Dendritic cell treated with granulocyte-macrophage colony-stimulating factor and Interleukin-4, amounts not matched to agents 40 ng/mL and 50 ng/mL, for 4 days (primary cell): ENCODE measurements around the gene CYP46A1.

ENCODE experiments used
- H3K27ac Mint-ChIP-seq: one replicate; pipeline ENCODE4 v1.8.0; 2022; ENCODE audit warnings: mild to moderate bottlenecking, mixed read lengths
- H3K27me3 Mint-ChIP-seq: one replicate; pipeline ENCODE4 v1.8.0; 2022; ENCODE audit warnings: mild to moderate bottlenecking, mixed read lengths
- H3K36me3 Mint-ChIP-seq: one replicate; pipeline ENCODE4 v1.8.0; 2022; ENCODE audit warnings: low read depth, mixed read lengths
- H3K4me1 Mint-ChIP-seq: one replicate; pipeline ENCODE4 v1.8.0; 2022; ENCODE audit warnings: low read depth, mixed read lengths
- H3K4me3 Mint-ChIP-seq: one replicate; pipeline ENCODE4 v1.8.0; 2022; ENCODE audit warnings: mild to moderate bottlenecking, moderate library complexity, mixed read lengths
- H3K9me3 Mint-ChIP-seq: one replicate; pipeline ENCODE4 v1.8.0; 2022; ENCODE audit warnings: mixed read lengths
- intact Hi-C: fragments of 100-400 bp; cut with micrococcal nuclease; formaldehyde crosslinking; loops from one replicate; pipeline ENCODE4 v1.15.0; 2022

Gene CYP46A1

DNA sequence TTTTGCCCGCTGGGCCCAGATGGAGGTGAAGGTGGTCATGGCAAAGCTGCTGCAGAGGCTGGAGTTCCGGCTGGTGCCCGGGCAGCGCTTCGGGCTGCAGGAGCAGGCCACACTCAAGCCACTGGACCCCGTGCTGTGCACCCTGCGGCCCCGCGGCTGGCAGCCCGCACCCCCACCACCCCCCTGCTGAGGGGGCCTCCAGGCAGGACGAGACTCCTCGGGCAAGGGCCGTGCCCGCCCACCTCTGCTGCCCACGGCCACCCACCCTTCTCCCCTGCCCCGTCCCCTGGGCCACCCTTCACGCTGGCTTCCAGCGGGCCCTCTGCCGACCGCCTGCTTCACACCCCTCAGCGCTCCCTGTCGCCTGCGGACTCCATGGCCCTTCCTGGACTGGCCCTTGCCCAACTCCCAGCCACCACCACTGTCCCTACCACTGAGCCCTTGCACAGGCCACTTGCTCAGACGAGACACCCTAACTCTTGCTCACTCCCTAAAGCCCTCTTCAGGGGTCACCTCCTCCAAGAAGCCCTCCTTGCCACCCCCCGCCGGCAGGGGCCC is 42.5 kb downstream of the CYP46A1 start:
- Mint-ChIP-seq H3K27ac (no peak overlapping the region), H3K4me3 (no peak overlapping the region)

DNA sequence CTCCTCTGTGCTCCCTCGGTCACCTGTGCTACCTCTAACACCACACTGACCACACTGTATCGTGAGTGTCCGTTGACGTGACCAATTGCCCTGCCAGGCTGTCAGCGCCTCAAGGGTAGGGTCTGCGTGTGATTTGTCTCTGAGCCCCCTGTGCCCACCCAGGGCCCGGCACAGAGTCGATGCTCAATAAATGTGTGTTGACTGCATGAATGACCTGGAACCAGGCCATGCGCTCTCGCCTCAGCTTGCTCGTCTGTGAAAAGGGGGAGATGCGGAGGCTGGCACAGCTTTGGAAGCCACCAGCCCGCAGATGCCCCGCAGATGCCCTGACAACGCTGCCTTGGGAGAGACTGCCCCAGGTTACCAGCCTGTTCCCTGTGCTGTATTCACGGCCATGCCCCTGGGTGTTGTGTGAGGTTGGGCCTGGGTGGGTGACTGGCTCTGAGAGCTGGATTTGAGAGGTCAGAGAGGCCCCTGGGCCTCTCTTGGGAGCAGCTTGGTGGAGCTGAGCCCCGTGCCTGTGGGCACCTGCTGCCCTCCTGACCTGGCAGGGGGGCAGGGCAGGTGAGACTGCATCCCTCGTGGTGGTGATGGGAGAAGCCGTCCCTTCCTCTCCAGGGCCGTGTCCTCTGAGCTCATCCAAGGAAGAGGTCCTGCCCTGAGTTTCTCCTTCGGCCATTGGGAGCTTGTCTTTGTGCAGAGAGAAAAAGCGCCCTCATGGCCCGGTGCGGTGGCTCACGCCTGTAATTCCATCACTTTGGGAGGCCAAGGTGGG is 43.2 kb downstream of the CYP46A1 start:
- H3K9me3 Mint-ChIP-seq: no peaks in the 10 kb centered on the region
- H3K27me3 Mint-ChIP-seq: peaks cover 39% of the 10 kb centered on the region
- intact Hi-C loops: no loop called here
- no peaks in the 10 kb centered on the region for H3K4me1 Mint-ChIP-seq
- H3K36me3 Mint-ChIP-seq: no peaks in the 10 kb centered on the region
- no peak overlapping the region for H3K27ac Mint-ChIP-seq
- H3K4me3 Mint-ChIP-seq: no peak overlapping the region

More for the DNA sequence above, 42.5 kb downstream of the CYP46A1 start:
- intact Hi-C loops: no loop called here
- no peaks in the 10 kb centered on the region for H3K9me3 Mint-ChIP-seq
- no peaks in the 10 kb centered on the region for H3K36me3 Mint-ChIP-seq
- no peaks in the 10 kb centered on the region for H3K4me1 Mint-ChIP-seq
- peaks cover 37% of the 10 kb centered on the region for H3K27me3 Mint-ChIP-seq

DNA sequence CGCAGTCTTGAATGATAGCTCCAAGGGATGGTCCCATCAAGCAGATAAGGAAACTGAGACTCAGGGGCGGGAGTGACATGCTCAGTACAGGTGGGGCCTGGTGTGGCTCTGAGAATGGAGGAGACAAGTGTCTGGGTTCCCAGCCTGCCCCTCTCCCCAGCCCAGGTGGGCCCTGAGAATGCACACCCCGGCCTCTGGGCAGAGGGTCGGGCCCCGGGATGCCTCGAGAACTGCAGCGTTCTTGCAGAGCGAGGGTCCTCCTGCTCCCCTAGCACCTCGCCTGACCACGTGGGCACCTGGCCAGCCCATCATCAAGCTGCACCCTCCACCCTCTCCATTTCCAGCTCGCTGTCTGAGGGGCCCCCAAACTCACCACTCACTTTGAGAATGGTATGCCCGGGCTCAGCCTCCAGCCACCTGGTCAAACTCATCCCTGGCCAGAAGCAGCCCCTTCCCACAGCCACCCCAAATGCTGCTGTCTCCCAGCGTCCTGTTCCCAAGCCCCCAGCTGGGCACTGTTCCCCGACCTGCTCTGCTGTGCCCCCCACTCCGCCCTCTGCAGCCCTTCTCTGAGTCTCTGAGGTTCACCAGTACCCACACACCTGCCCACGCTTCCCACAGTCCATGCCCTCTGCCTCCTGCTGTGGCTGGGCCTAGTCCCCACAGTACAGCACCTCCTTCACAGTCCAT is 44.3 kb downstream of the CYP46A1 start:
- no peaks in the 10 kb centered on the region for H3K36me3 Mint-ChIP-seq
- H3K27ac Mint-ChIP-seq: no peak overlapping the region
- H3K4me3 Mint-ChIP-seq: no peak overlapping the region
- peaks cover 41% of the 10 kb centered on the region for H3K27me3 Mint-ChIP-seq
- H3K4me1 Mint-ChIP-seq: no peaks in the 10 kb centered on the region
- H3K9me3 Mint-ChIP-seq: no peaks in the 10 kb centered on the region
- intact Hi-C loops: no loop called here

- Mint-ChIP-seq H3K4me1 (peaks cover 5% of the 10 kb centered on the region), H3K27ac (no peak overlapping the region), H3K4me3 (no peak overlapping the region), H3K36me3 (no peaks in the 10 kb centered on the region), H3K27me3 (peaks cover 43% of the 10 kb centered on the region), H3K9me3 (no peaks in the 10 kb centered on the region)
- intact Hi-C loops: no loop called here
Measured at GRCh38 chr14:99728981-99729451, 44.9 kb downstream of the CYP46A1 start.

- H3K9me3 Mint-ChIP-seq: no peaks in the 10 kb centered on the region
- no peak overlapping the region for H3K4me3 Mint-ChIP-seq
- H3K27ac Mint-ChIP-seq: no peak overlapping the region
- peaks cover 5% of the 10 kb centered on the region for H3K4me1 Mint-ChIP-seq
- H3K36me3 Mint-ChIP-seq: no peaks in the 10 kb centered on the region
- intact Hi-C loops: loop anchor here (2.0 kb wide), 1 partner anchor 155 kb away; no protein-coding TSS in a partner anchor
- peaks cover 45% of the 10 kb centered on the region for H3K27me3 Mint-ChIP-seq
Measured at GRCh38 chr14:99729991-99730875, 46.1 kb downstream of the CYP46A1 start.

DNA sequence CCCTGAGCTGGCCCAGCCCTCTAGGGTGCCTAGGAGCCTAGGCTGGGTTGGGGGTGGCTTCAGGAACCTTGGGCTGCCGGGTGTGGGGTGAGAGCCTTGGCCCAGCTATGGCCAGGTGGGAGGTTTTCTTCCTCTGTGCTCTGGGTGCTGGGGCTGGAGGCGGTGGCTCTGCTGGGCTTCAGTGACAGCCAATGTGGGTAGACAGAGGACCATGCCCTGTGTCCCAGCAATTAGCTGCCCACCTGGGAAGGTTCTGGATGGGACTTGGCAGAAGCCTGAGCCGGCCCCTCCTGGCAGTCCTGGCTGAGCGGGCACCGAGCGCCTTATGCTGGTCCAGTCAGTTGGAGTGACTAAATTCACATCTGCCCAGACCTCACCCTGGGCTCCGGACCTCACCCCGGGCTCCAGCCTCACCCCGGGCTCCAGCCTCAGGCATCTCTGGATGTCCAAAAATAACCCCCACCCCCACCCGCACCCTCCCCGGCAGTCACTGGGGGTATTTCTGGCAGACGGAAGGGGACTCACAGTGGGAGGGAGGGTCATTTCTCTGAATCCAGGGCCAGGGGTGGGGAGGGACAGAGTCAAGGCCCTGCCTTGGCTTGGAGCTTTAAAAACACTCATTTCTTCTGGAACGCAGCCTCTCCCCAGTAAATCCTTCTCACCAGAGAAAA is 46.9 kb downstream of the CYP46A1 start:
- no peak overlapping the region for H3K4me3 Mint-ChIP-seq
- H3K36me3 Mint-ChIP-seq: no peaks in the 10 kb centered on the region
- no peaks in the 10 kb centered on the region for H3K9me3 Mint-ChIP-seq
- intact Hi-C loops: loop anchor here (2.0 kb wide), 1 partner anchor 154 kb away; no protein-coding TSS in a partner anchor
- peaks cover 5% of the 10 kb centered on the region for H3K4me1 Mint-ChIP-seq
- H3K27ac Mint-ChIP-seq: no peak overlapping the region
- H3K27me3 Mint-ChIP-seq: peaks cover 47% of the 10 kb centered on the region

DNA sequence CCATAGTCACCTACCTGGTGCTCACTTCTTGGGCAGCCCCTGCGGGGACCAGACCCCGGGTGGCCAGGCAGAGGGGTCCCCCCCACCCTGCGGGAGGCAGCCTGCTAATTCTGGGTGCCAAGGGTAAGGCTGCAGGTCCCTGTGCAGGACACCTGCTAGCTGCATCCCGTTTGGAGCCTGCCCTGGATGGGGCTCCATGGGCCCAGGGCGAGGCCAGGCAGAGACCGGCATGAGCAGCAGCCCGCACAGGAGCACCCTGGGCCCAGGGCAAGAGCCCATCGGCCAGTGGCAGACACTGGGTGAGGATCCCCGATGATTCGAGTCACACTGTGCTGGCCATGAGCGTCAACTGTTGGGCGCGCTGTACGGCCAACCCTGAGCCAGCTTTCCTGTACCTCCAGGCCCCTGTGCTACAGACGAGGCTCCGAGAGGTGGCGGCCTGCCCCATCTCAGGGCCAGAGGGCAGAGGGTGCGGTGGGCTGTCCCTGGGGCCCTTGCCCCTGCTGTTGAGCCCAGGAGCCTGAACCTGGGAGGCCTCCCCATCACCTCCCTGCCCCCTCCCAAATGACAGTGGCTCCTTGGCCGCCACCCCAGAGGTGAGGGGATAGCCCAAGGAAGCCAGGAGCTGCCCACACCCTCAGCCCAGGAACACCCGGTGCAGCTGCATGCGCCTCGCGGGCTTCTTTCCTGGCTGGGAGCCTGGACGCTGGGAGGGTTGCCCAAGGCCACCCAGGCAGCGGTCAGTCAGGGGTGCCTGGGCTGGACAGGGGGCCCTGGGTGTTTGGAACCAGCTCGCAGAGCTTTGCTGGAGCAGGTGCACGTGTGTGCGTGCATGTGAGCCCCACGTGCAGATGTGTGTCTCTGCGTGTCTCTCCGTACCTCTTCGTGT is 47.7 kb downstream of the CYP46A1 start:
- Mint-ChIP-seq H3K9me3 (no peaks in the 10 kb centered on the region), H3K4me1 (peaks cover 5% of the 10 kb centered on the region), H3K36me3 (no peaks in the 10 kb centered on the region), H3K4me3 (no peak overlapping the region), H3K27ac (no peak overlapping the region), H3K27me3 (peaks cover 44% of the 10 kb centered on the region)
- intact Hi-C loops: loop anchor here (2.0 kb wide), 1 partner anchor 153 kb away; no protein-coding TSS in a partner anchor

DNA sequence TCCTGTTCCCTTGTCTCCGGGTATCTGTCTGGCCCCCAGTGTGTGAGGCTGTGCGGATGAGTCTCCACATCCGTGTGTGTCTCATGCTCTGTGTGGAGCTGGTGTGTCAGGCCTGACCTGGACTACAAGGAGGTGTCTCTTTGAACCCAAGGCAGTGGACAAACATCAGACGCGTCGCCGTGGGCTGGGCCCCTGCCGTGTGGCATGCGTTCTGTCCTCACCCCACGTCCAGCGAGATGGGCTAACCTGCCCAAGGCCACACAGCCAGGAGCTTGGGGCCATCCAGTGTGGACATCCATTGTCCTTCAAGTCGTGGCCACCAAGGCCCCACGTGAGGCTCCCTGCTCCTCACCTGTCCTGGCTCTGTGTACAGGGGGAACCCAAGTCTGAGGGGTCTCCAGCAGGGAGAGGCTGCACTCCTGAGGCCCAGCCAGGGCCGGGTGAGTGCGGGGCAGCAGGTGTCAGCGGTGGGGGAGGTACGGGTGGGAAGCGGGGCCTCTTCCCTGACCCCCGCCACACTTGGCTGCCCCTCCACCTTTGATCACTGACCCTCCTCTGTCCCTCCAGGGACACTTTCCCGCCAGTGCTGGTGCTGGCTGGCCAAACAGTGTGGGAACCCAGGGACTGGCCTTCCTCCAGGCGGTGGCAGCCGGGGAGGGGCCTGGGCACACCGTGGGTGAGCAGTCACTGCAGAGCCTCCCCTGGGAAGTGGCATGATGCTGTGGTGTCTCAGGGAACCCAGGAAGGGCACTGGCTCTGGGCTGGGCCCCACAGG is 48.5 kb downstream of the CYP46A1 start:
- Mint-ChIP-seq H3K27me3 (peaks cover 46% of the 10 kb centered on the region), H3K27ac (no peak overlapping the region), H3K36me3 (no peaks in the 10 kb centered on the region), H3K9me3 (no peaks in the 10 kb centered on the region), H3K4me3 (no peak overlapping the region), H3K4me1 (peaks cover 5% of the 10 kb centered on the region)
- intact Hi-C loops: no loop called here

GRCh38 chr14:99733211-99733539 is 49.1 kb downstream of the CYP46A1 start:
- Mint-ChIP-seq H3K4me3 (no peak overlapping the region), H3K9me3 (no peaks in the 10 kb centered on the region), H3K27me3 (peaks cover 51% of the 10 kb centered on the region), H3K27ac (no peak overlapping the region), H3K4me1 (peaks cover 5% of the 10 kb centered on the region), H3K36me3 (no peaks in the 10 kb centered on the region)
- intact Hi-C loops: no loop called here

GRCh38 chr14:99733540-99734405 is 49.7 kb downstream of the CYP46A1 start:
- H3K4me1 Mint-ChIP-seq: peaks cover 5% of the 10 kb centered on the region
- H3K27me3 Mint-ChIP-seq: peaks cover 54% of the 10 kb centered on the region
- no peaks in the 10 kb centered on the region for H3K36me3 Mint-ChIP-seq
- no peak overlapping the region for H3K27ac Mint-ChIP-seq
- intact Hi-C loops: no loop called here
- H3K9me3 Mint-ChIP-seq: no peaks in the 10 kb centered on the region
- no peak overlapping the region for H3K4me3 Mint-ChIP-seq

- H3K27ac Mint-ChIP-seq: no peak overlapping the region
- no peaks in the 10 kb centered on the region for H3K36me3 Mint-ChIP-seq
- intact Hi-C loops: no loop called here
- H3K9me3 Mint-ChIP-seq: no peaks in the 10 kb centered on the region
- H3K4me3 Mint-ChIP-seq: no peak overlapping the region
- peaks cover 59% of the 10 kb centered on the region for H3K27me3 Mint-ChIP-seq
- H3K4me1 Mint-ChIP-seq: peaks cover 5% of the 10 kb centered on the region
Measured at GRCh38 chr14:99734406-99735051, 50.4 kb downstream of the CYP46A1 start.
